CD4-positive, alpha-beta T cell treated with Interleukin-15 for 1 hour (primary cell): Measurements from ENCODE around the gene TUBB1.

Source experiments
- DNase-seq: peaks from one replicate; pipeline ENCODE4 v3.0.0-alpha.2; 2020

Gene TUBB1

DNA sequence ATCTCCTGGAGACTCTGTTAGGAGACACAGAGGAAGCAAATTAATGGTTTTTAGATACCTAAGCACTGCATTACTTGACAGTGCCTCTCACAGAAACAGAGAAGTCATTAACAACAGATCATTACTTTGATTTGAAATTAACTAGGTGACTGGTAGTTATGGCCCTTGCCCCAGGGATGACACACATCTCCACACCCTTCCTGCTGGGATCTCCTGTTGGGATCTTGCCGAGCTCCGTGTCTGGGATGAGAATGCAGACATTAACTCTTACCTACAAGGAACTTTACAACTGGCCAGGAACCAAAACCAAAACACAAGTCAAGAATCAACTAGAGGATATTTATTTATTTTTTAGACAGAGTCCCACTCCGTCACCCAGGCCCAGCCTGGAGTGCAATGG lies 25.6 kb downstream of the TUBB1 start:
- DNase-seq, result no peak

DNA sequence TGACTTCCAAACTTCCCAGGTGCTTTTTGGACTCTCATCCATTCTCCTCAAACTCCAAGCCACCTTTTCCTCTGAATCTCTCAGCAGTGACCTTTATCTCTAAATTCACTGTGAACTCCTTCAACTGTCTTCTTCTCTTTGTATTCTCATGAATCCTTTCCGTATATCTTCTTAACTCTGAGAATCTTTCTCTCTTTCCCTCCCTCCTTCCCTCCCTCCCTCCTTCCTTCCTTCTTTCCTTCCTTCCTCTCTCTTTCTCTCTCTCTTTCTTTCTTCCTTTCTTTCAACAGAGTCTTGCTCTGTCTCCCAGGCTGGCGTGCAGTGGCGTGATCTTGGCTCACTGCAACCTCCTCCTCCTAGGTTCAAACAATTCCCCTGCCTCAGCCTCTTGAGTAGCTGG lies 27.6 kb downstream of the TUBB1 start:
- DNase-seq, result no peak

DNA sequence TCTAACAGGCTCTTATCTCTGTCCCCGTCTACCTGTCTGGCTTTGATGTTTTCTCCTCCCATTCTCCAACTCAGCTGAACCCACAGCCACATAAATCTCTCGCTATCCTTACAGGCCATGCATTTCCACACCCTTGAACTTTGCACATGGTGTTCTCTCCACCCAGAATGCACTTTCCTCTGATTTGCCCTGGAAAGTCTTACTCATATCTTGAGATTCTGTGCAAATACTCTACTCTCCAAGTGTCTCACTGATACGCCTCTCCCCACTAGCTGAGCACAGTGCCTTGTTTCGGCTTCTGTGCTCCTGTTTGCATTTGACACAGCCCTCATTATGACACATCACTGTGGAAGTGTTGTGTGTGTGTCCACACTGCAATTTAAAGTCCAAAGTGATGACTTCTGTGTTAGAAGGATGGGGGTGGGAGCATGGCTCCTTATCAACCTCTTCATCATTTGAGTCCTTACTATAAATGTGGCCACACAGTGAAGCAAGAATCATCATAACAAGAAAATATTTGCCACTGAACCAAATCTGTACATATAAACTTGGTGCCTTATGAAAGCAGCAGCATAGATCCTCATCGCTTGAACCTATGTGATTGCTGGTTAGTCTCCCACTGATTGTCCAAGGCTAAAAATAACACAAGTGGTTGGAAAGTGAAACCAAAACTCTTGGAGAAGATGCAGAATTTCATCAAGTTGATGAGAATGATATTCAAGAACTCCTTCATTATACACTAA lies 28.9 kb downstream of the TUBB1 start:
- no peak for DNase-seq

- no peak for DNase-seq
Measured at GRCh38 chr20:59048681-59049030, 29.4 kb downstream of the TUBB1 start.

GRCh38 chr20:59050437-59050836 lies 31.2 kb downstream of the TUBB1 start:
- DNase-seq, result no peak

DNA sequence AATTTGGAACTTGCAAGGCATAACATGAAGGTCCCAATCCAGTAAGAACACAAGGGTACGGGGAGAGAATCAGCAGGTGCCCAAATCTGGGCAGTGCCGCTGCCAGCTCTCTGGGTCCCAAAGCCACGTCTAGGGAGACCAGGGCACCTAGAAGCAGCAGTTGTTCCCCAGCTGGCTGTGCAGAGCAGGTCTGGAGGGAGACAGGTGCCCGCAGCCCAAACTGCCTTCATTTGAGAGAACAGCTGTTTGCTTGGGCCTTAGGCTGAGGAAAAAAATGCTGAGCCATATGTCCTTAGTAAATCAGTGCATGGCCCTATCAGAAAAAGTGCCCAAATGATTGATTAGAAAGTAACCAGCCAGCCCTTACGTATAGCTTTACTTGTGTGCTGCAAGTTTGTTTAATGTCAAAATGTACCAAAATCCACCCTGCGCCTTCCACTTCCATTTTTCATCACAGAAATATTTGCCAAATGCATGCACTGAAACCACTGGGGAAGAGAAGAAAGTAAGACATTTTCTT lies 32.5 kb downstream of the TUBB1 start:
- DNase-seq, result no peak

DNA sequence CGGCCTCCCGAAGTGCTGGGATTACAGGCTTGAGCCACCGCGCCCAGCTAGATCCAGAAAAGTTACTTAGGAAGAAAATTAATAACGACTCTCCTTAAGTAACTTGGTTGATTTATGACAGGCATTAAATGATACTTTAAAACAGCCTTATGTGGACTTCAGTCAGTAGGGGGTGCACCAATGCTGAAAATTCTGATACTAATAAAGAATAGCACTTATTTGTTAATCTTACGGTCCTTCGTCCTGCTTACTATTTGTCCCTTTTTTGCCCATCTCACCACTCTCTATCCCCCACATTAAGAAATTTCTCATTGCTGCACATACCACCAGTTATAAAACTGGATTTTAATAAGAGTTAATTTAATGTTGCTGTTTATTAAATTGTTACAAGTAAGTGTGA lies 36.1 kb downstream of the TUBB1 start:
- DNase-seq, result no peak

GRCh38 chr20:59062081-59062480 lies 42.9 kb downstream of the TUBB1 start:
- DNase-seq, result no peak

GRCh38 chr20:59063358-59064213 lies 44.4 kb downstream of the TUBB1 start:
- DNase-seq, result no peak

DNA sequence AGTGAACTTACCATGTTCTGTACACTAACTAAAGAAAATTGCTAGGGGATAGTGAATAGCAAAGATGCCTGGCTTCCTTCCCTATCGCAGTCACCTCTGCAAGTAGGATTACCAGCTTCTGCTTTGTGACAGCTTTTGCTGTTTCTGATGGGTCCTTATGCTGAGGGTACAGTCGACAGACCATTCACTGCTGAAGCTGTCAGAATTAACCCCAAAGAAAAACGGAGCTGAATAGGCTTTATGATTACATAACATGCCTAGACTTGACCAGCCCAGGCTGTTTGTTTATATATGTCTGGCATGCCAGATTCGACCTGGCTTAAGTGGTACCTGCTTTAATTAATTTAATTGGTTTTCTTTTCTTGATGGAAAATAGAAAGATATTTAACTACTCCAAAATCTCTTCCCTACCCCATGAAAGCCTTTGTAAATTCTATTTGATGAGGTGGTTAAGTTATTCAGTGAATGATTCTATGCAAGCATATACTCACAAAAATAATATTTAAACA lies 45.0 kb downstream of the TUBB1 start:
- no peak for DNase-seq

GRCh38 chr20:59068534-59068933 lies 49.3 kb downstream of the TUBB1 start:
- no peak for DNase-seq

DNA sequence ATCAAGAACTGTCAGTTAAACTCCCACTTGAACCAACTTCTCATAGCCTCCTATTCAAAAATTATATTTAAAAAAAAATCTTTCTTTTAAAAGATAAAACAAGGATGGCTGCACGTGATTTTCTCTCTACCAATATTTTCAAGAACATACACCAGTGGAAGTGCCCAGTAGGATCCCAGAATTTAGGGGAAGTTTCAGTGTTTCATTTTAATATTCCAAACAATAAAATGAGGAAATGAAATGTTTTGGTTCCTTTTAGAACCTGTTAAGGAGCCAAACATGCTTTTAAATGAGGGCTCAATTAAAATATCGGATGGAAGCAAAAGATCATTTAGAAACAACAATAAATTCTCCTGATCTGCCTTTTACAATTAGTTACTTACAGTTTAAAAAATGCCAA lies 49.8 kb downstream of the TUBB1 start:
- DNase-seq, result no peak

DNA sequence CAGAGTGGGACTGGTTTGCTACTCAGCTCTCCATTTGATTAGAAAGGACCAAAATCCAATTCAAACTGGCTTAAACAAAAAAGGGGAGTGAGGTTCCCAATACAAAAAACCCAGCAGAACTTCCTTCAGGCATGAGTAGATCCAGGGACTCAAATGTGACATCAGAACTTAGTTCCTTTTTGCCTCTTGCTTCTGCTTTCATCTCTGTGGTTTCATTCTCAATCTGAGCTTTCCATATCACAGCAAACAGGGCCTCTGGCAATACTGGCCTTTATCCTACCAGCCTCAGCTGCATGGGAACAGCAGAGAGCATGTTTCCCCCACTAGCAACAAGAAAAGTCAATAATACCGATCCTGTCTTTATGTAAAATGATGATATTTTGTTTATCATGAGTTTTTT lies 52.0 kb downstream of the TUBB1 start:
- no peak for DNase-seq

- no peak for DNase-seq
Measured at GRCh38 chr20:59073582-59073981, 54.4 kb downstream of the TUBB1 start.

GRCh38 chr20:59074456-59074855 lies 55.2 kb downstream of the TUBB1 start:
- no peak for DNase-seq

DNA sequence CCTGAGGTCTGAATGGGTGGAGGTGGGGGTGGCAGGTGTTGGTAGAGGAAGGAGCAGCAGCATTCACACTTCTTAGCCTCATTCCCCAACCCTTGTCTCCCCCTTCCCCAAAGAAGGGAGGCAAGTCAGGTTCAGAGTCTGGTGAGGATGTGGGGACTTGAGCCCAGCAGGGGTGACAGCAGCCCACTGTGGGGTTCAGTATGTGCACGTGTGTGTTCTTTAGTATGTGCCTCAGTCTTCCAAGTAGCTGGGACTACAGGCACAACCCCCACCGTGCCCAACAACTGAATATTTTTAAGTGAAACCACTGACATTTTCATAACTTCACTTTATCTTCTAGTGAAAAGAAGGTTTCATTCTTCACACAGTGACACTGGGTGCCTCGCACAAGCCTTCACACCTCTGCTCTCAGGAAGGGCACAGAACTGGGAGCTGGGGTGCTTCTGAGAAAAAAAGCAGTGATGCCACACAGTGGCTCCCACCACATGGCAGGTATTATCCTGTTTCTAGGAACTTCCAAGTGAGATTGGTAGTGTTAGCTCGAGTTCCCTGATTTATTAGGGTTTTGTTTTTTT lies 56.8 kb downstream of the TUBB1 start:
- DNase-seq, result no peak
